NCI-H2171 treated with DMSO at 0.1 percent for 48 hours (cell line): Measurements from ENCODE around the gene LY6G5B.

ENCODE experiments used
- DNase-seq: peaks from one replicate; lab custom pipeline; 2025; lab: John Stamatoyannopoulos, UW

LY6G5B gene

GRCh38 chr6:31669676-31670075, at the start of gene LY6G5B:
LY6G5B (plus strand) TSS chr6:31669976; CDS start chr6:31670951, 975 bp downstream.
- DNase-seq = no peak

GRCh38 chr6:31620586-31621319, 49.0 kb upstream of the LY6G5B start, which contains the start of gene PRRC2A:
PRRC2A (plus strand) TSS chr6:31620715; CDS start chr6:31622790, 2,075 bp downstream.
- DNase-seq = peak; percentile 86

GRCh38 chr6:31621320-31621939, 48.3 kb upstream of the LY6G5B start:
- no peak for DNase-seq

- no peak for DNase-seq
Measured at GRCh38 chr6:31621991-31622390, 47.8 kb upstream of the LY6G5B start.

GRCh38 chr6:31622684-31623091, 47.1 kb upstream of the LY6G5B start:
- DNase-seq = no peak

DNA sequence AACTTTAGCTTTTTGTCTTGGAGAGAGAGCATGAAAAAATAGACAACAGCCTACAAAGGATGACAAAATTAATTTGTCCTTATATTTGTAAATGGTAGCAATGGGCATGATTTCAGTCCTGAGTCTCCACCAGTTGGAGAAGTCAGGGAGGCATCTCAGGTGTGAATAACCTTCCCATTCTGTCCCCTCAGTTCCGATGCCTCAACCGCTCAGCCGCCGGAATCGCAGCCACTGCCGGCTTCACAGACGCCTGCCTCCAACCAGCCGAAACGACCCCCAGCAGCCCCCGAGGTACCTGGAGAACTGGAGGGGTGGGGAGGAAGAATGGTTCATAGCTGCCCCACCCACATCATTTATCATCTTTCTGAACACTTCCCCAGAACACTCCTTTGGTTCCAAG, 45.7 kb upstream of the LY6G5B start:
- DNase-seq = no peak

GRCh38 chr6:31626952-31627351, 42.8 kb upstream of the LY6G5B start:
- no peak for DNase-seq

DNA sequence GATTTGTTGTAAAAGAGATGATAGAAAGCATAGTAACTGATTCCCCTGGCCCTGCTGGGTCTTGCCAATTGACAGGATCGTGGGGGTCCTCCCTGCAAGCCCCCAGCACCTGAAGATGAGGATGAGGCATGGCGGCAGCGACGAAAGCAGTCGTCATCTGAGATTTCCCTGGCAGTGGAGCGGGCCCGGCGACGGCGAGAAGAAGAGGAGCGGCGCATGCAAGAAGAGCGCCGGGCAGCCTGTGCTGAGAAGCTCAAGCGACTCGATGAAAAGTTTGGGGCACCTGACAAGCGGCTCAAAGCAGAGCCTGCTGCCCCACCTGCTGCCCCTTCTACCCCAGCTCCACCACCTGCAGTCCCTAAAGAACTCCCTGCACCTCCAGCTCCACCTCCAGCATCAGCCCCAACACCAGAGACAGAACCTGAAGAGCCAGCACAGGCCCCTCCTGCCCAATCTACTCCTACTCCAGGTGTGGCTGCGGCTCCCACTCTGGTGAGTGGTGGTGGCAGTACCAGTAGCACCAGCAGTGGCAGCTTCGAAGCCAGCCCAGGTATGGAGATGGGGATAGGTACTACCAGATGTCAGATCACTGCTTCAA, 42.0 kb upstream of the LY6G5B start:
- DNase-seq = no peak

- DNase-seq = no peak
Measured at GRCh38 chr6:31629014-31629413, 40.8 kb upstream of the LY6G5B start.

DNA sequence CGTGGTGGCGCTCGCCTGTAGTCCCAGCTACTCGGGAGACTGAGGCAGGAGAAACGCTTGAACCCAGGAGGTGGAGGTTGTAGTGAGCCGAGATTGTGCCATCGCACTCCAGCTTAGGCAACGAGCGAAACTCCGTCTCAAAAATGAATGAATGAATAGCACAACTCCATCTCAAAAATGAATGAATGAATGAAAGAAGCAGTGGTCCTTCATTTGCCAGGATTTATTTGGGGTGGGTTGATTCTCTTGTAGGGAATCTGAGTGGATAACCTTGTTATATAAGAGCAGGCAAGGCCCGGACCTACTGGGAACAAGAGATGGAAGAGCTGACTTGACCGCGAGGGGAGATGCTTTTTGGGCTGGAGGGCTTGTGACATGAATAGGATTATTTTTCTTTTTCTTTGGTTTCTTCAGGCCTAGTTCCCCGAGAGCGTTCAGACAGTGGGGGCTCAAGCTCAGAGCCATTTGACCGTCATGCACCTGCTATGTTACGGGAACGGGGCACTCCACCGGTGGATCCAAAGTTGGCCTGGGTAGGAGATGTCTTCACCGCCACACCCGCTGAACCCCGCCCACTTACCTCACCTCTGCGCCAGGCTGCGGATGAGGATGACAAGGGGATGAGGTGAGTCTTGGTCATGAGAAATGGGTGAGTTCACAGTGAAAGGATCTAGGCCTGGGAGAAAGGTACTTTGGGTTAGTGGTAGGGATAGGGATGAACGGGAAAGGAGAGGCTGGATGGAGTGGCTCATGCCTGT, 39.4 kb upstream of the LY6G5B start:
- DNase-seq = no peak

DNA sequence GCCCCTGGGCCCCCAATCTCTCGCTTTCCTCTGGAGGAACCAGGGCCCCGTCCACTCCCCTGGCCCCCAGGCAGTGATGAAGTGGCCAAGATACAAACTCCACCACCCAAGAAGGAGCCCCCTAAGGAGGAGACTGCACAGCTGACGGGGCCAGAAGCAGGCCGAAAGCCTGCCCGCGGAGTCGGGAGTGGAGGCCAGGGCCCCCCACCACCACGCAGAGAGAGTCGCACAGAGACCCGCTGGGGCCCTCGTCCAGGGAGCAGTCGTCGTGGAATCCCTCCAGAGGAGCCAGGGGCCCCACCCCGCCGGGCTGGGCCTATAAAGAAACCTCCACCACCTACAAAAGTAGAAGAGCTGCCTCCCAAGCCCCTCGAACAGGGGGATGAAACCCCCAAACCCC, 38.6 kb upstream of the LY6G5B start:
- DNase-seq = no peak

GRCh38 chr6:31631681-31632278, 38.0 kb upstream of the LY6G5B start:
- no peak for DNase-seq

- no peak for DNase-seq
Measured at GRCh38 chr6:31632279-31632946, 37.4 kb upstream of the LY6G5B start.

GRCh38 chr6:31633447-31633846, 36.3 kb upstream of the LY6G5B start:
- no peak for DNase-seq

DNA sequence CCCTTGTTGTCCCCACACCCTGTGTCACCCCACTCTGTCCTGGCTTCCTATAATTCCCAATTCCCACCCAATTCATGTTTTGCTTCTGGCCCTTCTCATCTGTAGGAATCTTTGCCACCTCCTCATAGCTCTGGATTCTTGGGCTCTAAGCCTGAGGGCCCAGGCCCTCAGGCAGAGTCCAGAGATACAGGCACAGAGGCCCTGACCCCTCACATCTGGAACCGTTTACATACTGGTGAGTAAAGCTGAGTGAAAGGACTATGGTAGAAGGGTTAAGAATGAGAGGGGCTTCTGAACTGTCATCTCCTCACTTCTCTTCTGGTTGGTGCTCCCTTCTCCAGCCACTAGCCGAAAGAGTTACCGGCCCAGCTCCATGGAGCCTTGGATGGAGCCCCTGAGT, 35.6 kb upstream of the LY6G5B start:
- no peak for DNase-seq

- DNase-seq = no peak
Measured at GRCh38 chr6:31634969-31635575, 34.7 kb upstream of the LY6G5B start.

DNA sequence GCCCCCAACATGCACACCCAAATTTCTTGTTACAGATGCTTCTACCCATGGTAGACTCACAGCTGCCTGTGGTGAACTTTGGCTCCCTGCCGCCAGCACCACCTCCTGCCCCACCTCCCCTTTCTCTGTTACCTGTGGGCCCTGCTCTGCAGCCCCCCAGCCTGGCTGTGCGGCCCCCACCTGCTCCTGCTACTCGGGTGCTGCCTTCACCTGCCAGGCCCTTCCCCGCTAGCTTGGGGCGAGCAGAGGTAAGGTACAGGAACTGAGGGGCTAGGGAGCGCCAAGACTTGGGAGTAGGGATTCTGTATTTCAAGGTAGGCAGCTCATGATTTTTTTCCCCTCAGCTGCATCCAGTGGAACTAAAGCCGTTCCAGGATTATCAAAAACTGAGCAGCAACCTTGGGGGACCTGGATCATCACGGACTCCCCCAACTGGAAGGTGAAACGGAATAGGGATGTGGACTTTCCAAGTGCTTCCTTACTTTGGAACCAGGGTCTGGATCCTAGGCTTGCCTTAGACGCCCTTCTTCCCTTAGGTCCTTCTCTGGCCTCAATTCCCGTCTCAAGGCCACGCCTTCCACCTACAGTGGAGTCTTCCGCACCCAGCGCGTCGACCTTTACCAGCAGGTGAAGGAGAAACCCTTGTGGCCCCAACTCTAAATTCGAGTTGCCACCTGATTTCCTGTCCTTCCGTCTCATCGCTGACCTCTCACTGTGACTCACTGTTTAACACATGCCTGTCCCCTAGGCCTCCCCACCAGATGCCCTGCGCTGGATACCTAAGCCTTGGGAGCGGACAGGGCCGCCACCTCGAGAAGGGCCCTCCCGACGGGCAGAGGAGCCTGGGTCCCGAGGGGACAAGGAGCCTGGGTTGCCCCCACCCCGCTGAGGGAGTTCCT, 32.8 kb upstream of the LY6G5B start:
- no peak for DNase-seq

DNA sequence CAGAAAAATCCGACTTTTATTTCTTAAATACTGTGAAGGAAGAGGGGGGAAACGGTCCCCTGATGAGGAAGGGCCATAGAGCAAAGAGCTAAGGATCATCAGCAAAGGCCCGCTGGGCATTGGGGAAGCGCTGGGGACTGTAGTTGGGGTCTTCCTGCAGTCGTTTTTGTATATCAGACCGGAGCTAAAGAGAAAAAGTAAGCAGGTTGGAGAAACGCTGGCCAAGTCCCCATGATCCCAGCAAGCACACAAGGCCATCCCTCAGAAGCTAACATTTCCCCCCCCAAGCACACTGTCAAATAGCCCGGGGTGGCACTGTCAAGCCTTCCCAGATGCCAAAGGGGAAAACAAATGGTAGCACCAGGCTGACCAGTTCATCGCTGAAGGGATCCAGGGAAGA, 30.7 kb upstream of the LY6G5B start:
- no peak for DNase-seq

GRCh38 chr6:31639449-31639861, 30.3 kb upstream of the LY6G5B start:
- DNase-seq = no peak

- DNase-seq = no peak
Measured at GRCh38 chr6:31640612-31641011, 29.2 kb upstream of the LY6G5B start.
